GM13976 (cell line): ENCODE measurements around the gene WNT6.

Experiments used
- DNase-seq: peaks from one replicate; pipeline ENCODE4 v3.0.0; 2012; ENCODE audit warnings: low spot score
- CTCF ChIP-seq: IDR thresholded peaks from 2 replicates; pipeline ENCODE4 v1.5.1; 2012; ENCODE audit warnings: borderline replicate concordance, mild to moderate bottlenecking; ENCODE audit not compliant: insufficient read depth; ENCODE audit errors: extremely low read depth, missing control alignments, control extremely low read depth
- in situ Hi-C: fragments of 300-500 bp; cut with MboI; formaldehyde crosslinking; loops from one replicate; pipeline ENCODE4 v1.12.0; 2022; ENCODE audit warnings: low sequenced_read_pairs, mixed read lengths, inconsistent platforms; ENCODE audit not compliant: unreplicated experiment

WNT6 gene

GRCh38 chr2:218855305-218856166, 4.1 kb upstream of the WNT6 start:
- in situ Hi-C loops = loop anchor here (10.0 kb wide), 1 partner anchor 129 kb away; the partner anchor contains the start of gene FEV
- no peak for TF ChIP-seq CTCF
- DNase-seq = no peak

- in situ Hi-C loops = loop anchor here (10.0 kb wide), 1 partner anchor 128 kb away; the partner anchor contains the start of gene FEV
- no peak for DNase-seq
- no peak for TF ChIP-seq CTCF
Measured at GRCh38 chr2:218856167-218856895, 3.3 kb upstream of the WNT6 start.

- in situ Hi-C loops = loop anchor here (10.0 kb wide), 1 partner anchor 128 kb away; the partner anchor contains the start of gene FEV
- no peak for DNase-seq
Measured at GRCh38 chr2:218856896-218857243, 2.7 kb upstream of the WNT6 start.

GRCh38 chr2:218857371-218858137, 2.1 kb upstream of the WNT6 start:
- in situ Hi-C loops = loop anchor here (10.0 kb wide), 1 partner anchor 127 kb away; the partner anchor contains the start of gene FEV
- DNase-seq = no peak
- TF ChIP-seq CTCF = no peak

More at GRCh38 chr2:218856896-218857243, 2.7 kb upstream of the WNT6 start:
- no peak for TF ChIP-seq CTCF

- no peak for DNase-seq
- TF ChIP-seq CTCF = no peak
- in situ Hi-C loops = loop anchor here (10.0 kb wide), 1 partner anchor 127 kb away; the partner anchor contains the start of gene FEV
Measured at GRCh38 chr2:218858138-218858445, 1.5 kb upstream of the WNT6 start.
